Loucy (cell line): Measurements from ENCODE around the gene LGALS7B.
"Not testable (repeated sequence)": the region's sequence is repeated elsewhere in the genome, so short reads cannot be mapped to it uniquely, and the experiment has no call there.

Source experiments
- H2AFZ ChIP-seq: fragments of 200-600 bp; sonication (generic); 2 replicates; pipeline ENCODE4 v1.6.0; 2016; ENCODE audit warnings: antibody characterized with exemption, mild to moderate bottlenecking, low read length, moderate library complexity
- H3F3A ChIP-seq: fragments of 200-600 bp; 2 replicates; pipeline ENCODE4 v1.6.0; 2016; ENCODE audit warnings: antibody characterized with exemption, low read depth, mild to moderate bottlenecking
- H3K27me3 ChIP-seq: fragments of 200-600 bp; sonication (generic); 2 replicates; pipeline ENCODE4 v1.6.1; 2014; ENCODE audit warnings: low read length, mild to moderate bottlenecking; ENCODE audit not compliant: insufficient read depth, poor library complexity, severe bottlenecking
- H3K36me3 ChIP-seq: fragments of 200-600 bp; sonication (generic); 2 replicates; pipeline ENCODE4 v1.6.1; 2016; ENCODE audit warnings: low read length; ENCODE audit not compliant: insufficient read depth
- H3K4me1 ChIP-seq: fragments of 200-600 bp; sonication (generic); 2 replicates; pipeline ENCODE4 v1.5.1; 2014; ENCODE audit warnings: low read length, mild to moderate bottlenecking; ENCODE audit not compliant: insufficient read depth, poor library complexity, severe bottlenecking
- H3K4me2 ChIP-seq: fragments of 200-600 bp; sonication (generic); 2 replicates; pipeline ENCODE4 v1.6.0; 2014; ENCODE audit warnings: antibody characterized with exemption, low read length, low read depth, mild to moderate bottlenecking; ENCODE audit not compliant: poor library complexity, severe bottlenecking
- H3K4me3 ChIP-seq: fragments of 200-600 bp; sonication (generic); 2 replicates; pipeline ENCODE4 v1.5.1; 2014; ENCODE audit warnings: low read length, mild to moderate bottlenecking, mixed read lengths; ENCODE audit not compliant: poor library complexity, severe bottlenecking
- H3K79me2 ChIP-seq: fragments of 200-600 bp; sonication (generic); 2 replicates; pipeline ENCODE4 v1.6.1; 2014; ENCODE audit warnings: low read length; ENCODE audit not compliant: insufficient read depth
- H3K9ac ChIP-seq: fragments of 200-600 bp; sonication (generic); 2 replicates; pipeline ENCODE4 v1.6.0; 2014; ENCODE audit warnings: mild to moderate bottlenecking, low read depth, low read length, moderate library complexity; ENCODE audit not compliant: poor library complexity, severe bottlenecking
- H3K9me2 ChIP-seq: fragments of 200-600 bp; sonication (generic); replicated peaks from 2 replicates; pipeline ENCODE4 v1.6.1; 2016; ENCODE audit warnings: low read depth, low read length, mixed read lengths
- H3K9me3 ChIP-seq: fragments of 200-600 bp; sonication (generic); 2 replicates; pipeline ENCODE4 v1.6.1; 2014; ENCODE audit warnings: mild to moderate bottlenecking, antibody characterized with exemption, low read length, low read depth; ENCODE audit not compliant: insufficient read depth
- H4K20me1 ChIP-seq: fragments of 200-600 bp; sonication (generic); 2 replicates; pipeline ENCODE4 v1.6.0; 2014; ENCODE audit warnings: antibody characterized with exemption, low read length, mild to moderate bottlenecking; ENCODE audit not compliant: insufficient read depth, poor library complexity, severe bottlenecking
- EZH2phosphoT487 ChIP-seq: fragments of 200-600 bp; IDR thresholded peaks from 2 replicates; pipeline ENCODE4 v1.6.1; 2018; ENCODE audit warnings: antibody characterized with exemption, mild to moderate bottlenecking, moderate library complexity, borderline replicate concordance
- TF ChIP-seq, protein P1 (sequence below): fragments of 200-600 bp; sonication (generic); conservative IDR thresholded peaks from 2 replicates; pipeline ENCODE4 v1.5.1; 2014; ENCODE audit warnings: mild to moderate bottlenecking, antibody characterized with exemption, low read length

LGALS7B gene

GRCh38 chr19:38793671-38794070 lies 4.7 kb downstream of the LGALS7B start:
- Histone ChIP-seq H3K4me3 (no peak overlapping the region), H3K27me3 (no peaks in the 10 kb centered on the region), H4K20me1 (no peaks in the 10 kb centered on the region), H3K9ac (no peak overlapping the region), H3K36me3 (no peaks in the 10 kb centered on the region), H3K4me1 (no peaks in the 10 kb centered on the region), H3K9me3 (no peaks in the 10 kb centered on the region), H2AFZ (no peak overlapping the region), H3F3A (no peaks in the 10 kb centered on the region), H3K9me2 (no peaks in the 10 kb centered on the region), H3K4me2 (no peak overlapping the region), H3K79me2 (no peaks in the 10 kb centered on the region)
- TF ChIP-seq, protein P1, sequence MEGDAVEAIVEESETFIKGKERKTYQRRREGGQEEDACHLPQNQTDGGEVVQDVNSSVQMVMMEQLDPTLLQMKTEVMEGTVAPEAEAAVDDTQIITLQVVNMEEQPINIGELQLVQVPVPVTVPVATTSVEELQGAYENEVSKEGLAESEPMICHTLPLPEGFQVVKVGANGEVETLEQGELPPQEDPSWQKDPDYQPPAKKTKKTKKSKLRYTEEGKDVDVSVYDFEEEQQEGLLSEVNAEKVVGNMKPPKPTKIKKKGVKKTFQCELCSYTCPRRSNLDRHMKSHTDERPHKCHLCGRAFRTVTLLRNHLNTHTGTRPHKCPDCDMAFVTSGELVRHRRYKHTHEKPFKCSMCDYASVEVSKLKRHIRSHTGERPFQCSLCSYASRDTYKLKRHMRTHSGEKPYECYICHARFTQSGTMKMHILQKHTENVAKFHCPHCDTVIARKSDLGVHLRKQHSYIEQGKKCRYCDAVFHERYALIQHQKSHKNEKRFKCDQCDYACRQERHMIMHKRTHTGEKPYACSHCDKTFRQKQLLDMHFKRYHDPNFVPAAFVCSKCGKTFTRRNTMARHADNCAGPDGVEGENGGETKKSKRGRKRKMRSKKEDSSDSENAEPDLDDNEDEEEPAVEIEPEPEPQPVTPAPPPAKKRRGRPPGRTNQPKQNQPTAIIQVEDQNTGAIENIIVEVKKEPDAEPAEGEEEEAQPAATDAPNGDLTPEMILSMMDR, result no peak
- TF ChIP-seq EZH2phosphoT487, result no peak

DNA sequence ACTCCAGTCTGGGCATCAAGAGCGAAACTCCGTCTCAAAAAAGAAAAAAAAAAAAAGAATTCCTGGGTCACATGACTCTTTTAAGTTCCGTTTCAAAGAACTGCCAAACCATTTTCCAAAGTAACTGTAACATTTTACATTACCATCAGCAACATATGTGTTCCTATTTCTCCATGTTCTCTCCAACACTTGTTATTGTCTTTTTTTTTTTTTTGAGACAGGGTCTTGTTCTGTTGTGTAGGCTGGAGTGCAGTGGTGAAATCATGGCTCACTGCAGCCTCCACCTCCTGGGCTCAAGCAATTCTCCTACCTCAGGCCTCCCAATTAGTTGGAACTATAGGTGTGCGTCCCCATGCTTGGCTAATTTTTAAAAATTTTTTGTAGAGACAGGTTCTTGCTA lies 6.5 kb downstream of the LGALS7B start:
- no peak overlapping the region for H2AFZ ChIP-seq
- no peaks in the 10 kb centered on the region for H3F3A ChIP-seq
- H3K36me3 ChIP-seq, result no peaks in the 10 kb centered on the region
- H3K4me1 ChIP-seq, result no peaks in the 10 kb centered on the region
- no peaks in the 10 kb centered on the region for H3K9me3 ChIP-seq
- H3K27me3 ChIP-seq, result no peaks in the 10 kb centered on the region
- TF ChIP-seq EZH2phosphoT487, result no peak
- TF ChIP-seq, protein P1, result no peak
- no peak overlapping the region for H3K4me3 ChIP-seq
- no peaks in the 10 kb centered on the region for H3K79me2 ChIP-seq
- no peak overlapping the region for H3K9ac ChIP-seq
- H3K4me2 ChIP-seq, result no peak overlapping the region
- H3K9me2 ChIP-seq, result no peaks in the 10 kb centered on the region
- H4K20me1 ChIP-seq, result no peaks in the 10 kb centered on the region

- H2AFZ ChIP-seq, result no peak overlapping the region
- no peak for TF ChIP-seq EZH2phosphoT487
- TF ChIP-seq, protein P1, result no peak
- no peaks in the 10 kb centered on the region for H3K79me2 ChIP-seq
- no peaks in the 10 kb centered on the region for H3K27me3 ChIP-seq
- H4K20me1 ChIP-seq, result no peaks in the 10 kb centered on the region
- H3K9me3 ChIP-seq, result no peaks in the 10 kb centered on the region
- H3K9ac ChIP-seq, result no peak overlapping the region
- H3K4me1 ChIP-seq, result no peaks in the 10 kb centered on the region
- H3K4me2 ChIP-seq, result no peak overlapping the region
- no peak overlapping the region for H3K4me3 ChIP-seq
- H3K36me3 ChIP-seq, result no peaks in the 10 kb centered on the region
- H3K9me2 ChIP-seq, result no peaks in the 10 kb centered on the region
- no peaks in the 10 kb centered on the region for H3F3A ChIP-seq
Measured at GRCh38 chr19:38796154-38796553, 7.2 kb downstream of the LGALS7B start.

DNA sequence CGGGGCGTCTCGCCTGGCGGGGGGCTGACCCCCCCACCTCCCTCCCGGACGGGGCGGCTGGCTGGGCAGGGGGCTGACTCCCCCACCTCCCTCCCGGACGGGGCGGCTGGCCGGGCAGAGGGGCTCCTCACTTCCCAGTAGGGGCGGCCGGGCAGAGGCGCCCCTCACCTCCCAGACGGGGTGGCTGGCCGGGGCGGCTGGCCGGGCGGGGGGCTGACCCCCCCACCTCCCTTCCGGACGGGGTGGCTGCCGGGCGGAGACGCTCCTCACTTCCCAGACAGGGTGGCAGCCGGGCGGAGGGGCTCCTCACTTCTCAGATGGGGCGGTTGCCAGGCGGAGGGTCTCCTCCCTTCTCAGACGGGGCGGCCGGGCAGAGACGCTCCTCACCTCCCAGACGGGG lies 8.8 kb downstream of the LGALS7B start:
- not testable (repeated sequence) for H3K9me3 ChIP-seq, H3F3A ChIP-seq, H4K20me1 ChIP-seq, H3K4me3 ChIP-seq, H2AFZ ChIP-seq, H3K27me3 ChIP-seq, H3K79me2 ChIP-seq, H3K9me2 ChIP-seq, H3K4me2 ChIP-seq, H3K4me1 ChIP-seq, H3K36me3 ChIP-seq, H3K9ac ChIP-seq
